Activated CD8-positive, alpha-beta memory T cell treated with anti-CD3 and anti-CD28 coated beads, Interleukin-2, amount 50 U/mL, for 1 hour (primary cell): Measurements from ENCODE around the gene TEX11.
"Not testable (repeated sequence)": the region's sequence is repeated elsewhere in the genome, so short reads cannot be mapped to it uniquely, and the experiment has no call there.

Source experiments
- DNase-seq: peaks from one replicate; pipeline ENCODE4 v3.0.0-alpha.2; 2020; ENCODE audit errors: extremely low read depth

Gene TEX11

GRCh38 chrX:70755850-70756249 is 152.7 kb downstream of the TEX11 start:
- DNase-seq = no peak

GRCh38 chrX:70754169-70754848 is 154.2 kb downstream of the TEX11 start:
- no peak for DNase-seq

GRCh38 chrX:70733774-70734173 is 174.7 kb downstream of the TEX11 start:
- DNase-seq = not testable (repeated sequence)

GRCh38 chrX:70727961-70728360 is 180.6 kb downstream of the TEX11 start:
- not testable (repeated sequence) for DNase-seq

GRCh38 chrX:70720721-70721120 is 187.8 kb downstream of the TEX11 start:
- DNase-seq = no peak

GRCh38 chrX:70711336-70711735 is 197.2 kb downstream of the TEX11 start:
- not testable (repeated sequence) for DNase-seq

GRCh38 chrX:70694339-70695122 is 214.0 kb downstream of the TEX11 start:
- no peak for DNase-seq

- not testable (repeated sequence) for DNase-seq
These were observed 229.1 kb downstream of the TEX11 start for GRCh38 chrX:70679455-70679854.

GRCh38 chrX:70675284-70675683 is 233.2 kb downstream of the TEX11 start:
- no peak for DNase-seq

- DNase-seq = no peak
These were observed 236.2 kb downstream of the TEX11 start for GRCh38 chrX:70672326-70672725.

GRCh38 chrX:70669120-70669519 is 239.4 kb downstream of the TEX11 start:
- no peak for DNase-seq

GRCh38 chrX:70664726-70665125 is 243.8 kb downstream of the TEX11 start:
- no peak for DNase-seq

GRCh38 chrX:70661124-70661523 is 247.4 kb downstream of the TEX11 start:
- not testable (repeated sequence) for DNase-seq

- DNase-seq = not testable (repeated sequence)
These were observed 251.0 kb downstream of the TEX11 start for GRCh38 chrX:70657546-70657945.

GRCh38 chrX:70656304-70656703 is 252.2 kb downstream of the TEX11 start:
- DNase-seq = no peak

GRCh38 chrX:70647910-70648309 is 260.6 kb downstream of the TEX11 start:
- not testable (repeated sequence) for DNase-seq

GRCh38 chrX:70636218-70636617 is 272.3 kb downstream of the TEX11 start:
- DNase-seq = no peak

- DNase-seq = no peak
These were observed 272.8 kb downstream of the TEX11 start for GRCh38 chrX:70635669-70636068.

GRCh38 chrX:70635227-70635626 is 273.3 kb downstream of the TEX11 start:
- no peak for DNase-seq

- no peak for DNase-seq
These were observed 286.8 kb downstream of the TEX11 start for GRCh38 chrX:70621743-70622142.

GRCh38 chrX:70618467-70618866 is 290.0 kb downstream of the TEX11 start:
- DNase-seq = no peak

GRCh38 chrX:70613295-70613694 is 295.2 kb downstream of the TEX11 start:
- no peak for DNase-seq

- DNase-seq = no peak
These were observed 303.2 kb downstream of the TEX11 start for GRCh38 chrX:70605352-70605751.
